22Rv1 (cell line): ENCODE results near the gene PDE6D.

Experiments used
- ZFX ChIP-seq: fragments of 450-650 bp; IDR thresholded peaks from 2 replicates; pipeline ENCODE4 v1.6.1; 2017; ENCODE audit warnings: antibody characterized with exemption, borderline replicate concordance
- TF ChIP-seq, protein P1 (sequence below): fragments of 450-650 bp; IDR thresholded peaks from 2 replicates; pipeline ENCODE4 v1.5.1; 2017; ENCODE audit warnings: mild to moderate bottlenecking

DNA sequence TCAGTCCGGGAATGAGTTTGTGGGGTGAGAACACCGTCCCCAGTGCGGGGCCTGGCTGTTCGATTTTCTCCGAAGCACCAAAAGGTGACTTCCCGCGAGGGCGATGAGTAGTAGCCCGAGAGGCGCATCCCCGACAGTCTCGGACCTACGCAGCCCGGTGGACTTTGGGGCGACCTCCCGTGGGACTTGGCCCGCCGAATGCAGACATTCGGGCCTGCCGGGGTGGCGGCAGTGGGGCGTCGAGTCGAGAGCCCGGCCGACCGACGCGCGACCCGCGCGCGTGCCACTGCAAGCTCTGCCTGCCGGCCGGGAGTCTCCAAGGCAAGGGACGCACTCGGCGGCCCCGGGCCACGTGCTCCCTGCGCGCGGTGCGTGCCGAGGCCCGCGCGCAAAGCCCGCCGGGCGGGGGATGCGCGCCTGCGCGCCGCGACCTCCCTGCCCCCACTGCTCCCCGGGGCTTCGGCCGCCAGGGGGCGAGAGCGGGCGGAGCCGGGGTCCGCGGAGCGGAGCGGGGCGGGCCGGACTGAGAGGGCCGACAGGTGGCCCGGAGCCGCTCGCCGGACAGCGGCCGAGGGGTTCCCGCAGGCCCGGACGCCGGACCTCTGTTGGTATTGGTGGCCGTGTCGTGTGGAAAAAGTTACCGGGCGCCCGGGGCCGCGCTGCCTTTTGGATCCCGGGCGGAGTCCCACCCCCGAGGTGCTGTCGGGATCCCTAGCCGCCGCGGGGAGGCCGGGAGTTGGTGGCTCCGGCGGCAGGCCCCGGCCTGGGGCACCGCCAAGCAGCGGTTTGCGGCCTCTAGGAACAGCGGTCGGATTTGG lies 70.9 kb downstream of the PDE6D start:
- TF ChIP-seq, protein P1, sequence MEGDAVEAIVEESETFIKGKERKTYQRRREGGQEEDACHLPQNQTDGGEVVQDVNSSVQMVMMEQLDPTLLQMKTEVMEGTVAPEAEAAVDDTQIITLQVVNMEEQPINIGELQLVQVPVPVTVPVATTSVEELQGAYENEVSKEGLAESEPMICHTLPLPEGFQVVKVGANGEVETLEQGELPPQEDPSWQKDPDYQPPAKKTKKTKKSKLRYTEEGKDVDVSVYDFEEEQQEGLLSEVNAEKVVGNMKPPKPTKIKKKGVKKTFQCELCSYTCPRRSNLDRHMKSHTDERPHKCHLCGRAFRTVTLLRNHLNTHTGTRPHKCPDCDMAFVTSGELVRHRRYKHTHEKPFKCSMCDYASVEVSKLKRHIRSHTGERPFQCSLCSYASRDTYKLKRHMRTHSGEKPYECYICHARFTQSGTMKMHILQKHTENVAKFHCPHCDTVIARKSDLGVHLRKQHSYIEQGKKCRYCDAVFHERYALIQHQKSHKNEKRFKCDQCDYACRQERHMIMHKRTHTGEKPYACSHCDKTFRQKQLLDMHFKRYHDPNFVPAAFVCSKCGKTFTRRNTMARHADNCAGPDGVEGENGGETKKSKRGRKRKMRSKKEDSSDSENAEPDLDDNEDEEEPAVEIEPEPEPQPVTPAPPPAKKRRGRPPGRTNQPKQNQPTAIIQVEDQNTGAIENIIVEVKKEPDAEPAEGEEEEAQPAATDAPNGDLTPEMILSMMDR, result peak; percentile 96
- TF ChIP-seq ZFX, result no peak
